ENCODE data around the gene PCCA.

PCCA gene

DNA sequence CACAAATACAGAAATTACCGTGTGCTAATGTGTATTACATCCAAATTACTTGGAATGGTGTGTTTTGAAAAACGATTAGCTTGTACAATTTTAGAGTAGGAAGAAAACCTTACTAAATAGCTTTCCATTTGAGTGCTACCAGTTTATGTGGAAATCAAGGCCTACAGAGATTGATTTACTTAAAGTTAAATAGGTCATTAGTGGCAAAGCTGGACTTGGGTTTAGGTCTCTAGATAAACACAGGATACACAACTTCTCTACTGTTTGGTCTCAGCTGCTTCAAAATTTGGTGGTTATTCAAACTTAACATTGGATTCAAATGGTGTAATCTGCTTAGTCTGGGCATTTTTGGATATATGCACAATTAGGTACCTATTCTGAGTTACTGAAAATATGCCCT lies 21.4 kb downstream of the PCCA start:
- H3K27ac ChIP-seq (ENCODE audit: low read depth, low read length, poor library complexity, severe bottlenecking): no peak overlapping the region
- H3K4me3 ChIP-seq (ENCODE audit: low read depth, low read length, poor library complexity, severe bottlenecking): no peak overlapping the region
- no peaks in the 10 kb centered on the region for H4K20me1 ChIP-seq (ENCODE audit: insufficient read depth, low read length)
- no peaks in the 10 kb centered on the region for H3K9me3 ChIP-seq (ENCODE audit: low read length)
- no peaks in the 10 kb centered on the region for H3K36me3 ChIP-seq (ENCODE audit: insufficient read depth, low read length)
- no peak overlapping the region for H3K4me2 ChIP-seq (ENCODE audit: low read length)
- H3K27me3 ChIP-seq (ENCODE audit: insufficient read depth, low read length): no peaks in the 10 kb centered on the region
- H3K9me2 ChIP-seq (ENCODE audit: low read depth, low read length): no peaks in the 10 kb centered on the region
- TF ChIP-seq, protein P1, sequence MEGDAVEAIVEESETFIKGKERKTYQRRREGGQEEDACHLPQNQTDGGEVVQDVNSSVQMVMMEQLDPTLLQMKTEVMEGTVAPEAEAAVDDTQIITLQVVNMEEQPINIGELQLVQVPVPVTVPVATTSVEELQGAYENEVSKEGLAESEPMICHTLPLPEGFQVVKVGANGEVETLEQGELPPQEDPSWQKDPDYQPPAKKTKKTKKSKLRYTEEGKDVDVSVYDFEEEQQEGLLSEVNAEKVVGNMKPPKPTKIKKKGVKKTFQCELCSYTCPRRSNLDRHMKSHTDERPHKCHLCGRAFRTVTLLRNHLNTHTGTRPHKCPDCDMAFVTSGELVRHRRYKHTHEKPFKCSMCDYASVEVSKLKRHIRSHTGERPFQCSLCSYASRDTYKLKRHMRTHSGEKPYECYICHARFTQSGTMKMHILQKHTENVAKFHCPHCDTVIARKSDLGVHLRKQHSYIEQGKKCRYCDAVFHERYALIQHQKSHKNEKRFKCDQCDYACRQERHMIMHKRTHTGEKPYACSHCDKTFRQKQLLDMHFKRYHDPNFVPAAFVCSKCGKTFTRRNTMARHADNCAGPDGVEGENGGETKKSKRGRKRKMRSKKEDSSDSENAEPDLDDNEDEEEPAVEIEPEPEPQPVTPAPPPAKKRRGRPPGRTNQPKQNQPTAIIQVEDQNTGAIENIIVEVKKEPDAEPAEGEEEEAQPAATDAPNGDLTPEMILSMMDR (IDR thresholded peaks at IDR 0.05; ENCODE audit: low read length): no peak
- no peak for TF ChIP-seq EZH2 (IDR thresholded peaks at IDR 0.05; ENCODE audit: borderline replicate concordance, low read length)
- H3K79me2 ChIP-seq (ENCODE audit: insufficient read depth, low read length): no peaks in the 10 kb centered on the region
- H2AFZ ChIP-seq (ENCODE audit: low read length): no peak overlapping the region
- H3F3A ChIP-seq (ENCODE audit: insufficient read depth, low read length): no peaks in the 10 kb centered on the region
- no peaks in the 10 kb centered on the region for H3K4me1 ChIP-seq (ENCODE audit: insufficient read depth, low read length, severe bottlenecking)
- H3K9ac ChIP-seq (ENCODE audit: low read length): no peak overlapping the region

DNA sequence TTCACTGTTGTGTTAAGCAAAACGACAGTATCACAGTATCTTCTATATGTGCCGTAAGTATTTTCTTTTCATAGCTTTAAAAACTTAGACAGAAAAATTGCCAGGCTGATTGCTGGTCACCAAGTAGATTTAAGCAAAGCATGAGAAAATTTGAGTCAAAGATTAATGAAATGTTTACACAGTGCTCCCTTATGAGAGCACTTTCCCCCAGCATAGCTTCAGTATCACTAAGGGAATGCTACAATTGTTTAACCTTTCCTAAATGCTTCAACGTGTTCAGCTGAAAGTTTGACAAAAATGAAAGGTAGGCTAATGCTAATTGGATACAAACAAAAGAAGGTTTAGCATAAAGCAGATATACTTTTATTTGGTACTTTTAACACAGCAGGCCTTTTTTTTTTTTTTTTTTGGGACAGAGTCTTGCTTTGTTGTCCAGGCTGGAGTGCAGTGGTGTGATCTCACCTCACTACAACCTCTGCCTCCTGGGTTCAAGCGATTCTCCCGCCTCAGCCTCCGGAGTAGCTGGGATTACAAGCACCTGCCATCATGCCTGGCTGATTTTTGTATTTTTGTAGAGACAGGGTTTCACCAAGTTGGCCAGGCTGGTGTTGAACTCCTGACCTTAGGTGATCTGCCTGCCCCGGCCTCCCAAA lies 23.4 kb downstream of the PCCA start:
- H3K4me2 ChIP-seq (ENCODE audit: low read length): no peak overlapping the region
- no peaks in the 10 kb centered on the region for H3K9me2 ChIP-seq (ENCODE audit: low read depth, low read length)
- no peaks in the 10 kb centered on the region for H3K79me2 ChIP-seq (ENCODE audit: insufficient read depth, low read length)
- H3K4me3 ChIP-seq (ENCODE audit: low read depth, low read length, poor library complexity, severe bottlenecking): no peak overlapping the region
- TF ChIP-seq, protein P1 (IDR thresholded peaks at IDR 0.05; ENCODE audit: low read length): no peak
- TF ChIP-seq EZH2 (IDR thresholded peaks at IDR 0.05; ENCODE audit: borderline replicate concordance, low read length): no peak
- H3K4me1 ChIP-seq (ENCODE audit: insufficient read depth, low read length, severe bottlenecking): no peaks in the 10 kb centered on the region
- H3K27me3 ChIP-seq (ENCODE audit: insufficient read depth, low read length): no peaks in the 10 kb centered on the region
- no peaks in the 10 kb centered on the region for H4K20me1 ChIP-seq (ENCODE audit: insufficient read depth, low read length)
- H3K27ac ChIP-seq (ENCODE audit: low read depth, low read length, poor library complexity, severe bottlenecking): no peak overlapping the region
- H3F3A ChIP-seq (ENCODE audit: insufficient read depth, low read length): no peaks in the 10 kb centered on the region
- no peaks in the 10 kb centered on the region for H3K36me3 ChIP-seq (ENCODE audit: insufficient read depth, low read length)
- no peak overlapping the region for H3K9ac ChIP-seq (ENCODE audit: low read length)
- no peaks in the 10 kb centered on the region for H3K9me3 ChIP-seq (ENCODE audit: low read length)
- H2AFZ ChIP-seq (ENCODE audit: low read length): no peak overlapping the region

DNA sequence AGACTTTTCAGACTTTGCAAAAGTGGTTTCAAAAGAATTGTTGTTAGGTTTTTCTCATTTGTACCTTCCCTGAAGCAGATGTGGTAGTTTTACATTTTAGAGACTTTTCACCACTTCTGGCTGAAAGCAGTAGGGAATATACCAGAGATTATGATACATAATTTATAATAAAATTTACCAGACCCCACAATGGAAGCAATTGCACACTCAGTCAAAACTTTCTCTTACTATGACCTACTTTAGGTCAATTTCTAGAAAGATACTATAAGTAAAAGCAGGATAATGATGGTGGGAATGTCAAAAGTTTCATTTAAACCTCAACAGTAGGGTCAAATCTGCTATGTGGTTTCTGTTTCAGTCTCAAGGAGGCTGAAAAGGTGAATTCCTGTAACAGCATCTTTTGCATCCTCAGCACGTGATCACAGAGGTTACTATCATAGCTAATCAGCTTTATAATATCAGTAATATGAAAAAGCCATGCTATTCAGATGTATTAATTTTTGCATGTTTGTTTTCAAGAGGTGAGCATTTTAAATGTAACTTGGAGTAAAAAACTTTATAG lies 26.9 kb downstream of the PCCA start:
- Histone ChIP-seq H2AFZ (ENCODE audit: low read length) (no peak overlapping the region), H3K79me2 (ENCODE audit: insufficient read depth, low read length) (no peaks in the 10 kb centered on the region), H3K9ac (ENCODE audit: low read length) (no peak overlapping the region), H3K36me3 (ENCODE audit: insufficient read depth, low read length) (no peaks in the 10 kb centered on the region), H3K4me3 (ENCODE audit: low read depth, low read length, poor library complexity, severe bottlenecking) (no peak overlapping the region), H3K27me3 (ENCODE audit: insufficient read depth, low read length) (no peaks in the 10 kb centered on the region), H4K20me1 (ENCODE audit: insufficient read depth, low read length) (no peaks in the 10 kb centered on the region), H3K9me2 (ENCODE audit: low read depth, low read length) (no peaks in the 10 kb centered on the region), H3K27ac (ENCODE audit: low read depth, low read length, poor library complexity, severe bottlenecking) (no peak overlapping the region), H3K9me3 (ENCODE audit: low read length) (no peaks in the 10 kb centered on the region), H3K4me1 (ENCODE audit: insufficient read depth, low read length, severe bottlenecking) (no peaks in the 10 kb centered on the region), H3F3A (ENCODE audit: insufficient read depth, low read length) (no peaks in the 10 kb centered on the region), H3K4me2 (ENCODE audit: low read length) (no peak overlapping the region)
- no peak for TF ChIP-seq EZH2 (IDR thresholded peaks at IDR 0.05; ENCODE audit: borderline replicate concordance, low read length)
- TF ChIP-seq, protein P1 (IDR thresholded peaks at IDR 0.05; ENCODE audit: low read length): no peak

All from OCI-LY1 (cell line).